HUES6 (cell line): ENCODE data around the gene BROX.
"Not testable (repeated sequence)": the region's sequence is repeated elsewhere in the genome, so short reads cannot be mapped to it uniquely, and the experiment has no call there.

ENCODE experiments used
- H3K27ac ChIP-seq: 2 replicates; pipeline ENCODE4 v1.7.0; 2013; ENCODE audit warnings: low read depth, mild to moderate bottlenecking, low read length, inconsistent platforms
- H3K27me3 ChIP-seq: 2 replicates; pipeline ENCODE4 v1.6.1; 2013; ENCODE audit warnings: low read length; ENCODE audit not compliant: control insufficient read depth, insufficient read depth
- H3K36me3 ChIP-seq: 2 replicates; pipeline ENCODE4 v1.6.1; 2013; ENCODE audit warnings: low read length; ENCODE audit not compliant: control insufficient read depth, insufficient read depth
- H3K4me1 ChIP-seq: 2 replicates; pipeline ENCODE4 v1.6.1; 2013; ENCODE audit warnings: low read length; ENCODE audit not compliant: control insufficient read depth, insufficient read depth
- H3K4me3 ChIP-seq: 2 replicates; pipeline ENCODE4 v1.5.1; 2013; ENCODE audit warnings: low read depth, low read length
- H3K9ac ChIP-seq: one replicate; pipeline ENCODE4 v1.6.1; 2013; ENCODE audit warnings: mild to moderate bottlenecking, low read length
- H3K9me3 ChIP-seq: 2 replicates; pipeline ENCODE4 v1.6.1; 2013; ENCODE audit warnings: low read depth, low read length; ENCODE audit not compliant: control insufficient read depth, insufficient read depth

Gene BROX

DNA sequence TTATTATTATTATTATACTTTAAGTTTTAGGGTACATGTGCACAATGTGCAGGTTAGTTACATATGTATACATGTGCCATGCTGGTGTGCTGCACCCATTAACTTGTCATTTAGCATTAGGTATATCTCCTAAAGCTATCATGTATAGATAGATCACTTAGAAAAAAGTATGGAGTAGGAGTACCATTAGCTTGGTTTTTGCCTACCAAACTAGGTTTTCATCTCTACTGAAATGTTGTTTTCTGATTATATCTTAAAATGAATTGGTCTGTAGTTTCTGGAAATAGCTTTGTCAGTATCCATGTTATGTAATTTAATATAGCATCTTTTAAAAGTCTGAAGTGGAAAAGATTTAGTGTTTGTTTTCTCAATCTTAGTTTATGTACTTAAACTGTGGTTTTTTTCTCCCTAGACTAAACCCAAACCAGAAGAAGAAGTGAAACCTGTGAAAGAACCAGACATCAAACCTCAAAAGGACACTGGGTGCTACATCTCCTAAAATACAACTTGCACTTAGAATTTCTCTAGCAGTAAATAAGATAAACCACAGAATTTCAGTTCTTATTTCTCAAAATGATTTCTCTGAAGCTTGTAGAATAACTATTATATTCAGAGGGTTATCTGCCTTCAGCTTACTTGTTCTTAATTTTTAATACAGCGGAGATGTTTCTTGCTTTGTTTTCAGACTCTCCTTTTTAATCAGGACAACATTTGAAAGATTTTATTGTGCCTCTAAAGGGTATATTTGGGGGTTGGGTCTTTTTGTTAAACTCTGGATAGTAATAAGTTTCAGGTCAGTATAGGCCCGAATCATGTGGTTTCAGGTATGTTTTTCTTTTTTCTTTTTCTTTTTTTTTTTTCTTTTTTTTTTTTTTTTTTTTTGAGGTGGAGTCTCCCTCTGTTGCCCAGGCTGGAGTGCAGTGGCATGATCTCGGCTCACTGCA lies 20.1 kb downstream of the BROX start:
- H3K36me3 ChIP-seq: peaks cover 68% of the 10 kb centered on the region
- H3K27ac ChIP-seq: no peak overlapping the region
- no peaks in the 10 kb centered on the region for H3K27me3 ChIP-seq
- H3K4me1 ChIP-seq: peaks cover 18% of the 10 kb centered on the region
- no peak overlapping the region for H3K9ac ChIP-seq
- H3K4me3 ChIP-seq: no peak overlapping the region
- no peaks in the 10 kb centered on the region for H3K9me3 ChIP-seq

DNA sequence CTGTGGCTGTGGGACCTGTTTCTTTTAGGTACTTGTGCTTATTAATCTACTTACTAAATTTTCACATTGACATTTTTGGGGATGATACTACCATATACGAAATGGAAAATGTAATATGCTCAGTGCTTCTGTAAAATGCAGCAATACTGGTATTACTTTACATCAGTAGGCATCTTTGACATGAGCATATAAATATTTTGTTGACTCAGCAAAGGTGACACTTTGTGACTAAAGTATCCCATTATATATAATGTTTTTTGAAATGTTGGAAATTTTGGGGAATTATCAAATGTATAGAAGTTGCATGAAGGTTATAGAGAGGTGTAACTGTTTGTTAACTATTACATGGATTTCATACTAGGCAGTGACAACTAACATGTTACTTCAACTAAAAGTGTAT lies 22.4 kb downstream of the BROX start:
- H3K4me3 ChIP-seq: no peak overlapping the region
- no peak overlapping the region for H3K9ac ChIP-seq
- no peak overlapping the region for H3K27ac ChIP-seq
- peaks cover 47% of the 10 kb centered on the region for H3K36me3 ChIP-seq
- H3K9me3 ChIP-seq: no peaks in the 10 kb centered on the region
- no peaks in the 10 kb centered on the region for H3K27me3 ChIP-seq
- peaks cover 18% of the 10 kb centered on the region for H3K4me1 ChIP-seq

DNA sequence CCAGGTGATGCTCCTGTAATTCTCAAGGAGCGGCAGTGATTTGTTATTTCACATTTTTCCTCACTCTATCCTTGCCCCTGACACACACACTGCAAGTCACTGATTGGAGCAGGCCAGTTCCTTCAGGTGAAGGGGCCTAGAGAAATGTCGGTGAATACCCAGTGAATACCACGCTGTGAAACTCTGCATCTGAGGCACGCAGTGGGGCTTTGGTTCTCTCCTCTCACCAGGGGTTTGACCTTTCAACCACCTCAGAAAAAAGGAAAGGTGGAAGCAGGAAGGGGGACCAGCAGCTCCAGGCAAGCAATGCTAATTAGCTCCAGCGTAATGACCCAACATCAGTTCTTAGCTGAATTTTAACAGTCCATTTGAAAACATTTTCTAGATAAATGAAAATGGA lies 24.1 kb downstream of the BROX start:
- no peak overlapping the region for H3K9ac ChIP-seq
- peak overlapping the region; percentile 17; the same call in 1 of the 2 replicates for H3K4me3 ChIP-seq
- no peak overlapping the region for H3K27ac ChIP-seq
- no peaks in the 10 kb centered on the region for H3K27me3 ChIP-seq
- H3K36me3 ChIP-seq: peaks cover 30% of the 10 kb centered on the region
- no peaks in the 10 kb centered on the region for H3K9me3 ChIP-seq
- peaks cover 18% of the 10 kb centered on the region for H3K4me1 ChIP-seq

DNA sequence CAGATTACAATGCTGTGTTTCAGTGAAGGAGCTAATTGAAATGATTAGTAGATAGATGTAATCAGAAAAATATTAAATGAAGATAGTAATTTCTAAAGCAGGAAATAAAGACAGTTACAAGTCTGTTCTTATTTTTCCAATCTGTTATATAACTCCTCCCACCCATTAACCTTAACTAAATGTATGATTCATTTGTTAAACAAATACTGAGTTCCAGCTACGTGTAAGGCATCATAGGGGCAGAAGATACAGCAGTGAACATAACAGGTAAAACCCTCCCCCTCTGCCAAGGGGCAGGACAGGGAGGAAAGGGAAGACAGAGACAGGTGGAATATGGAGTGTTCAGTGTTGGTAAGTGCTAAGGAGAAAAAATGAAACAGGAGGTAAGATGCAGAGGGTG lies 24.6 kb downstream of the BROX start, which contains the start of gene FAM177B:
Gene FAM177B, plus strand, starts transcription at position 231 of the 400 bp plus-strand sequence. CDS start 9,344 bp downstream, outside the sequence.
- peak within 1 kb of the TSS; percentile 17; the same call in 1 of the 2 replicates for H3K4me3 ChIP-seq
- H3K27ac ChIP-seq: no peak within 1 kb of the TSS
- H3K27me3 ChIP-seq: no peaks in the 10 kb centered on the region
- H3K9me3 ChIP-seq: no peaks in the 10 kb centered on the region
- peaks cover 25% of the 10 kb centered on the region for H3K36me3 ChIP-seq
- peaks cover 18% of the 10 kb centered on the region for H3K4me1 ChIP-seq
- no peak within 1 kb of the TSS for H3K9ac ChIP-seq

DNA sequence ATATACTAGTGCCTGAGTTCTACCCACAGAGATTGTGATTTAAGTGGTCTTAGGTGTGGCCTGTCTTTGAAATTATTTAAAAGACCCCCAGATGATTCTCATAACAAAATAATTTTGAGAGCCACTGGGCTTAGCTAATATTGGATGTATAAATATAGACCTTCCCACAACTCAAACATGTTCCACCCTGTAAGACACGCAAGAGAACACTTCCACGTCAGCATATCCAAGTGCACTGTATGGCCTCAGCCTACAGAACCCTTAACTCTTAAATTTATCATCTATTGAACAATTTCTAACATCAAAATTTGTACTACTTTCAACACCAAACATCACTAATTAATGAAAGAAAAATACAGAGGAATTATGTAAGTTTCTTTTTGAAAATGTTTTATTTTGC lies 27.1 kb downstream of the BROX start:
- Histone ChIP-seq H3K27me3 (no peaks in the 10 kb centered on the region), H3K4me1 (peaks cover 18% of the 10 kb centered on the region), H3K9me3 (no peaks in the 10 kb centered on the region), H3K36me3 (peaks cover 4% of the 10 kb centered on the region; the same call in 1 of the 2 replicates), H3K9ac (no peak overlapping the region), H3K27ac (no peak overlapping the region), H3K4me3 (no peak overlapping the region)

DNA sequence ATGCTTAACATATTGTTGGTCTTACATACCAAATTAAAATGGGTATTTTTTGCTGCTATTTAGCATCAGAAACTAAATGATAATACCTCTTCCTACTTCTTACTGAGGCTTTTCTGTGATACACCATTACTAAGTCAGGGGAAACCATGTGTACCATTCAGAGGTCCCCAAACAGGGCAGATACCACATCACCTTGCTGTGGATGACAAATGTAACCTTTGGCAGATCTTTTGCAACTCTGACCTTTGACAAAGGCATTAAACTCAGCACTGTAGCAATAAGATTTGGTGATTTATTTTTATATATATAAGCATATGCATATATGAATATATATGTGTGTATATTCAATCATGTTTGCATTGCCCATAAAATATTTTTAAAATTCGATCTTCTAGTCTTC lies 27.6 kb downstream of the BROX start:
- no peaks in the 10 kb centered on the region for H3K27me3 ChIP-seq
- H3K36me3 ChIP-seq: no peaks in the 10 kb centered on the region
- no peak overlapping the region for H3K27ac ChIP-seq
- peaks cover 18% of the 10 kb centered on the region for H3K4me1 ChIP-seq
- no peak overlapping the region for H3K9ac ChIP-seq
- no peaks in the 10 kb centered on the region for H3K9me3 ChIP-seq
- H3K4me3 ChIP-seq: no peak overlapping the region

DNA sequence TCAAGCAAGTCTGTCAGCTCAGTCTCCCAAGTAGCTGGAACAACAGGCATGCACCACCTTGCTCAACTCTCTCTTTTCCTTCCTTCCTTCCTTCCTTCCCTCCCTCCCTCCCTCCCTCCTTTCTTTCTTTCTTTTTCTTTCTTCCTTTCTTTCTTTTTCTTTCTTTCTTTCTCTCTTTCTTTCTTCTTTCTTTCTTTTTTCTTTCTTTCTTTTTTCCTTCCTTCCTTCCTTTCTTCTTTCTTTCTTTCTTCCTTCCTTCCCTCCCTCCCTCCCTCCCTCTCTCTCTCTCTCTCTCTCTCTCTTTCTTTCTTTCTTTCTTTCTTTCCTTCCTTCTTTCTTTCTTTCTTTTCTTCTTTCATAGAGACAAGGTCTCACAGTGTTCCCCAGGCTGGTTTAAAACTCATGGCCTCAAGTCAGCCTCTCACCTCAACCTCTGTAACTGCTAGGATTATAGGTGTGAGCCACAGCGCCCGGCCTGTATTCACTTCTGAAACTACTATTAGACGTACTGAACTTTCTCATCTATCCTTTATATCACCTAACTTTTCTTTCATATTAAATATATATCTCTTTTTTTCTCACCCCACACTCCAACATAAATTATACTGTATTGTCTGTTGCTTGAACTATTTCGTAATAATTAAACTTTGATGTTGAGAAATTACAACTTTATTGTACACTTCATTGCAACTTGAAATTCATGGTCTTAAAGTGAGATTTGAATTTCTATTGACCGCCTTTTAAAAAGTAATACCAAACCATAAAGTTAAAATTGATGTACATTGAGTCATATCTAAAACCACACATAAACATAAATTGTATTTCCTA lies 29.5 kb downstream of the BROX start:
- H3K4me3 ChIP-seq, H3K4me1 ChIP-seq, H3K9me3 ChIP-seq, H3K9ac ChIP-seq, H3K27ac ChIP-seq, H3K27me3 ChIP-seq, H3K36me3 ChIP-seq: not testable (repeated sequence)

DNA sequence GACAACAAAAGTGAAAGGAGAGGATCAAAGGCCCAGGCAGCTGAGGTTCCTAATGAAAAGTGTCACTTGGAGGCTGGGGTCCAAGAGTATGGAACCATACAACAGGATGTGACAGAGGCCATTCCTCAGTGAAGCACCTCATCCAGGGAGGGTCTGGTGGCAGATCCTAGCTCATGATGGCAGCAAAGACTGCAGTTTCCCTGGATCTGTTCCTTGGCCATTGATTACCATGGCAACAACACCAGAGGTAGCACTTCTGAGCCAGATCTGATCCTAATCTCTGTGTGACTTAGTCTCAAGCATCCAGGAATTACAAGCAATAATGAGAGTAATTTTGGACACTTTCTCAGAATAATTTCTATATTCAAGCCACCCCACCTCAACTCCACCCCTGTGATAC lies 37.6 kb downstream of the BROX start:
- no peaks in the 10 kb centered on the region for H3K36me3 ChIP-seq
- no peak overlapping the region for H3K9ac ChIP-seq
- H3K4me3 ChIP-seq: no peak overlapping the region
- H3K9me3 ChIP-seq: no peaks in the 10 kb centered on the region
- H3K4me1 ChIP-seq: no peaks in the 10 kb centered on the region
- no peaks in the 10 kb centered on the region for H3K27me3 ChIP-seq
- H3K27ac ChIP-seq: no peak overlapping the region

DNA sequence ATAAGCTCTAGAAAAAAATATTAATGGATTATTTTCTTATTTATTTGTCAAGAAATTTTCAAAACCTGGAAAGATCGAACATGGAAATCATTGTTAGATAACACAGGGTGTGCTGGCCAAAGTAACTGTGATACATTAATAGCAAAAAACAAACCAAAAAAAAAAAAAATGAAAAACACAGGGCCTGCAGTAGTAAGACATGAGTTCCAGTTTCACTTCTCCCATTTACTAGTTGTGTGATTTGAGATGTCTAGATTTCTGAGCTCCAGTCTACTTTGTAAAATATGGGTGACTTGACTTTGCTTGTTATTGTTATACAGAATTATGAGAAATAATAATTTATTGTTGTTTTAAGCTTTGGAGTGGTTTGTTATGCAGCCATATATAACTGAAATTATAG lies 38.3 kb downstream of the BROX start:
- H3K4me3 ChIP-seq: no peak overlapping the region
- H3K27ac ChIP-seq: no peak overlapping the region
- H3K9ac ChIP-seq: no peak overlapping the region
- H3K36me3 ChIP-seq: no peaks in the 10 kb centered on the region
- H3K9me3 ChIP-seq: no peaks in the 10 kb centered on the region
- H3K4me1 ChIP-seq: no peaks in the 10 kb centered on the region
- no peaks in the 10 kb centered on the region for H3K27me3 ChIP-seq

DNA sequence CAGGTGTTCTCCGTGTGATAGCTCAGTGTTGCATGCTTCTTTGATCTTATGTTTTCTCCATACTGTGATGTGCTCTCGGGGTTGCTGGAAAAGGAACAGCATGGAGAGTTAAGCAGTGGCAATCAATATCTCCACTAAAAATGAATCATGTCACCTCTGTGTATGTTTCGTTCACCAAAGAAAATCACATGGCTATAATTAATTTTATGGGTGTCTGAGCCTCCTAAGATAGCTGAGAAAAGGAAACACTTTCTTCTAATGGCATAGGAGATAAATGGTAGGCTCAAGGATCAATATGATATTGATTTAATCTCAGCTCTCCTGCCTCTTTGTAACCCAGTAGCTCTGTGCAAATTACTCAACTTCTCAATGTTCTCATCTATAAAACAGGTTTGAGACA lies 38.9 kb downstream of the BROX start:
- no peak overlapping the region for H3K27ac ChIP-seq
- no peaks in the 10 kb centered on the region for H3K9me3 ChIP-seq
- no peaks in the 10 kb centered on the region for H3K27me3 ChIP-seq
- H3K4me3 ChIP-seq: no peak overlapping the region
- H3K4me1 ChIP-seq: no peaks in the 10 kb centered on the region
- H3K36me3 ChIP-seq: no peaks in the 10 kb centered on the region
- no peak overlapping the region for H3K9ac ChIP-seq
